Activated T-cell treated with anti-CD3 and anti-CD28 coated beads, Interleukin-2, amount 50 U/mL, for 48 hours (primary cell): ENCODE results near the gene ATAD3C.
"Not testable (repeated sequence)": the region's sequence is repeated elsewhere in the genome, so short reads cannot be mapped to it uniquely, and the experiment has no call there.

Experiments
- DNase-seq, 2 experiments: peaks; one replicate each; pipeline ENCODE4 v3.0.0-alpha.2; 2020

Gene ATAD3C

GRCh38 chr1:1432274-1432950, 17.1 kb upstream of the ATAD3C start:
- DNase-seq = no peak

- peak in 1 of 2 experiments; percentile 52 for DNase-seq
These were observed 16.3 kb upstream of the ATAD3C start for GRCh38 chr1:1432951-1433803.

GRCh38 chr1:1433804-1434130, 15.7 kb upstream of the ATAD3C start:
- DNase-seq = peak; percentile 72 to 78

GRCh38 chr1:1434131-1434823, 15.2 kb upstream of the ATAD3C start:
- DNase-seq = peak; percentile 50 to 54

GRCh38 chr1:1434824-1435105, 14.7 kb upstream of the ATAD3C start:
- no peak for DNase-seq

- peak; percentile 79 to 85 for DNase-seq
These were observed 14.2 kb upstream of the ATAD3C start, which contains the start of gene VWA1 for GRCh38 chr1:1435106-1435903. Gene VWA1 (plus strand): TSS chr1:1435690. CDS start chr1:1435749, 59 bp downstream.

- DNase-seq = peak in 1 of 2 experiments; percentile 26
These were observed 13.4 kb upstream of the ATAD3C start for GRCh38 chr1:1435911-1436629.

- DNase-seq = no peak
These were observed 12.9 kb upstream of the ATAD3C start for GRCh38 chr1:1436630-1437032.

GRCh38 chr1:1437033-1437903, 12.2 kb upstream of the ATAD3C start:
- no peak for DNase-seq

GRCh38 chr1:1437904-1438376, 11.5 kb upstream of the ATAD3C start:
- no peak for DNase-seq

GRCh38 chr1:1438531-1439381, 10.7 kb upstream of the ATAD3C start:
- no peak for DNase-seq

GRCh38 chr1:1439546-1440261, 9.8 kb upstream of the ATAD3C start:
- DNase-seq = no peak

GRCh38 chr1:1440262-1441001, 9.1 kb upstream of the ATAD3C start:
- no peak for DNase-seq

GRCh38 chr1:1441002-1441888, 8.2 kb upstream of the ATAD3C start:
- peak; percentile 78 to 82 for DNase-seq

- DNase-seq = no peak
These were observed 7.3 kb upstream of the ATAD3C start for GRCh38 chr1:1442069-1442770.

- DNase-seq = not testable (repeated sequence)
These were observed 2.9 kb upstream of the ATAD3C start for GRCh38 chr1:1446631-1447030.

GRCh38 chr1:1450616-1451015, 1.1 kb downstream of the ATAD3C start:
- not testable (repeated sequence) for DNase-seq
